GM12872 (cell line): Measurements from ENCODE around the gene CREM.

Experiments used
- CTCF ChIP-seq: IDR thresholded peaks from 3 replicates; pipeline ENCODE4 v1.5.1; 2011; ENCODE audit warnings: low read depth, mild to moderate bottlenecking, low read length, moderate library complexity; ENCODE audit not compliant: insufficient read depth

Gene CREM

GRCh38 chr10:35232527-35232926 is 105.9 kb downstream of the CREM start:
- TF ChIP-seq CTCF = no peak

- no peak for TF ChIP-seq CTCF
Measured at GRCh38 chr10:35234073-35234472, 107.4 kb downstream of the CREM start.

GRCh38 chr10:35236739-35237138 is 110.1 kb downstream of the CREM start:
- TF ChIP-seq CTCF = 0 out of 3 replicates have a peak, but pooled peaks have one; percentile 5

- no peak for TF ChIP-seq CTCF
Measured at GRCh38 chr10:35237766-35238512, 111.3 kb downstream of the CREM start.

GRCh38 chr10:35244549-35244948 is 117.9 kb downstream of the CREM start:
- no peak for TF ChIP-seq CTCF

GRCh38 chr10:35246770-35247343 is 120.2 kb downstream of the CREM start:
- TF ChIP-seq CTCF = no peak

- no peak for TF ChIP-seq CTCF
Measured at GRCh38 chr10:35251373-35252100, 124.9 kb downstream of the CREM start.
